Neural cell (in vitro differentiated cells): Measurements from ENCODE around the gene STARD13. TPM values are rescaled to one million over a fixed set of nuclear protein-coding genes. Genes with fewer than 3 reads are reported as not detected.

Experiments
- H2AFZ ChIP-seq: fragments of 200-600, 300-800 bp; sonication (generic), shearing (Covaris generic); 2 replicates; pipeline ENCODE4 v1.6.0; 2014; ENCODE audit warnings: low read depth, mild to moderate bottlenecking, antibody characterized with exemption, low read length, moderate library complexity
- H3F3A ChIP-seq: fragments of 200-600 bp; shearing (Covaris generic); 2 replicates; pipeline ENCODE4 v1.6.1; 2016; ENCODE audit warnings: mild to moderate bottlenecking, moderate library complexity, mixed read lengths, antibody characterized with exemption, low read length; ENCODE audit not compliant: insufficient read depth, poor library complexity, severe bottlenecking
- H3K27ac ChIP-seq: fragments of 200-600, 300-800 bp; sonication (generic), shearing (Covaris generic); 2 replicates; pipeline ENCODE4 v1.5.1; 2014; ENCODE audit warnings: mild to moderate bottlenecking, low read length, moderate library complexity
- H3K27me3 ChIP-seq: fragments of 300-800, 200-600 bp; sonication (generic), shearing (Covaris generic); 2 replicates; pipeline ENCODE4 v1.6.0; 2014; ENCODE audit warnings: mild to moderate bottlenecking, low read depth, low read length, moderate library complexity; ENCODE audit not compliant: insufficient read depth
- H3K36me3 ChIP-seq: fragments of 300-800, 200-600 bp; sonication (generic), shearing (Covaris generic); 2 replicates; pipeline ENCODE4 v1.5.1; 2014; ENCODE audit warnings: mild to moderate bottlenecking, antibody characterized with exemption, low read length, moderate library complexity; ENCODE audit not compliant: insufficient read depth
- H3K4me2 ChIP-seq: fragments of 300-800, 200-600 bp; sonication (generic), shearing (Covaris generic); 2 replicates; pipeline ENCODE4 v1.6.0; 2014; ENCODE audit warnings: mild to moderate bottlenecking, low read length
- H3K4me3 ChIP-seq: fragments of 300-800, 200-600 bp; sonication (generic), shearing (Covaris generic); 2 replicates; pipeline ENCODE4 v1.5.1; 2014; ENCODE audit warnings: mild to moderate bottlenecking, low read length, moderate library complexity
- H3K79me2 ChIP-seq: fragments of 200-600 bp; shearing (Covaris generic); replicated peaks from 2 replicates; pipeline ENCODE4 v1.6.0; 2014; ENCODE audit warnings: mild to moderate bottlenecking, low read length, moderate library complexity; ENCODE audit not compliant: insufficient read depth
- H3K9ac ChIP-seq: fragments of 300-800, 200-600 bp; sonication (generic), shearing (Covaris generic); 2 replicates; pipeline ENCODE4 v1.6.1; 2016; ENCODE audit warnings: mild to moderate bottlenecking, low read length, mixed read lengths
- H3K9me2 ChIP-seq: fragments of 200-600 bp; shearing (Covaris generic); 2 replicates; pipeline ENCODE4 v1.6.1; 2016; ENCODE audit warnings: mild to moderate bottlenecking, low read length, mixed read lengths; ENCODE audit not compliant: insufficient read depth
- H3K9me3 ChIP-seq: fragments of 200-600, 300-800 bp; sonication (generic), shearing (Covaris generic); 2 replicates; pipeline ENCODE4 v1.6.1; 2016; ENCODE audit warnings: mild to moderate bottlenecking, mixed run types, low read length, moderate library complexity, mixed read lengths
- H4K20me1 ChIP-seq: fragments of 200-600 bp; shearing (Covaris generic); 2 replicates; pipeline ENCODE4 v1.6.1; 2016; ENCODE audit warnings: mild to moderate bottlenecking, mixed run types; ENCODE audit not compliant: insufficient read depth
- EP300 ChIP-seq: fragments of 450-650 bp; conservative IDR thresholded peaks from 2 replicates; pipeline ENCODE4 v1.6.1; 2014; ENCODE audit warnings: antibody characterized with exemption, mild to moderate bottlenecking, moderate library complexity; ENCODE audit not compliant: poor library complexity, severe bottlenecking
- EZH2 ChIP-seq: fragments of 200-600, 300-800 bp; shearing (Covaris generic), sonication (generic); IDR thresholded peaks from 2 replicates; pipeline ENCODE4 v1.6.1; 2014; ENCODE audit warnings: antibody characterized with exemption, low read length, borderline replicate concordance, mild to moderate bottlenecking; ENCODE audit not compliant: insufficient read depth, poor library complexity, severe bottlenecking
- MXI1 ChIP-seq: fragments of 450-650 bp; conservative IDR thresholded peaks from 2 replicates; pipeline ENCODE4 v1.6.1; 2014; ENCODE audit warnings: antibody characterized with exemption, mild to moderate bottlenecking; ENCODE audit not compliant: poor library complexity, severe bottlenecking
- POLR2AphosphoS5 ChIP-seq: IDR thresholded peaks from 2 replicates; pipeline ENCODE4 v1.6.1; 2012
- RAD21 ChIP-seq: fragments of 450-650 bp; conservative IDR thresholded peaks from 2 replicates; pipeline ENCODE4 v1.6.1; 2014; ENCODE audit warnings: antibody characterized with exemption, mild to moderate bottlenecking, moderate library complexity
- SMC3 ChIP-seq: fragments of 450-650 bp; conservative IDR thresholded peaks from 2 replicates; pipeline ENCODE4 v1.6.1; 2014; ENCODE audit warnings: antibody characterized with exemption, mild to moderate bottlenecking, moderate library complexity; ENCODE audit not compliant: poor library complexity
- TAF1 ChIP-seq: IDR thresholded peaks from 2 replicates; pipeline ENCODE4 v1.6.1; 2012; ENCODE audit warnings: low read depth
- polyA plus RNA-seq: library from polyadenylated mRNA; depleted of rRNA; stranded (reverse); fragments of >200 nt; gene quantifications from 2 replicates; pipeline ENCODE4 v1.2.3, GENCODE V29; 2014
- TF ChIP-seq, protein P1 (sequence below): fragments of 450-650 bp; IDR thresholded peaks from 2 replicates; pipeline ENCODE4 v1.5.1; 2014; ENCODE audit warnings: antibody characterized with exemption, mild to moderate bottlenecking, moderate library complexity; ENCODE audit not compliant: poor library complexity, severe bottlenecking
- TF ChIP-seq, protein P2 (sequence below): IDR thresholded peaks from 2 replicates; pipeline ENCODE4 v1.6.1; 2012; ENCODE audit warnings: borderline replicate concordance

The STARD13 gene
- polyA plus RNA-seq, 1 donor from 2014 or later, result 0.05 TPM

DNA sequence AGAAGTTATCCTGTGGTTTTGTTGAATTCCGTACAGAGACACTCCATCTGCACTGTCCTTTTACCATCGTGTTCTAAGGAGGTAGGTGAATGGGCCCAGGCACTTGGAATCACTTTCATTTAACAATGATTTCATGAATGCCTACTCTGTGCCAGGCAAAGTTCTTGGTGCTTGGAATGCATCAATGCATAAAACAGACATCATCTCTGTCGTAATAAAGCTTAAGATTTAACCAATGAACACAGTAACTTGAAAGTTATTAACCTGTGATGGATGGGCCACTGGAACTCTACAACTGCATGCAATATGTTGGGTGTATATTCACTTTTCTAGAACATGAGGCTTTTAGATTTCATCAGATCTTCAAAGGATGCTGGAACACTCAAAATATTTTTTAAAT is 14.1 kb upstream of the STARD13 start:
- Histone ChIP-seq H3K9me3 (no peaks in the 10 kb centered on the region), H3K4me3 (no peak overlapping the region), H4K20me1 (no peaks in the 10 kb centered on the region), H3F3A (no peaks in the 10 kb centered on the region), H3K9ac (no peak overlapping the region), H3K27ac (no peak overlapping the region), H3K79me2 (no peaks in the 10 kb centered on the region), H3K9me2 (no peaks in the 10 kb centered on the region), H3K36me3 (no peaks in the 10 kb centered on the region), H3K27me3 (no peaks in the 10 kb centered on the region), H2AFZ (no peak overlapping the region), H3K4me2 (no peak overlapping the region)
- TF ChIP-seq, protein P1, sequence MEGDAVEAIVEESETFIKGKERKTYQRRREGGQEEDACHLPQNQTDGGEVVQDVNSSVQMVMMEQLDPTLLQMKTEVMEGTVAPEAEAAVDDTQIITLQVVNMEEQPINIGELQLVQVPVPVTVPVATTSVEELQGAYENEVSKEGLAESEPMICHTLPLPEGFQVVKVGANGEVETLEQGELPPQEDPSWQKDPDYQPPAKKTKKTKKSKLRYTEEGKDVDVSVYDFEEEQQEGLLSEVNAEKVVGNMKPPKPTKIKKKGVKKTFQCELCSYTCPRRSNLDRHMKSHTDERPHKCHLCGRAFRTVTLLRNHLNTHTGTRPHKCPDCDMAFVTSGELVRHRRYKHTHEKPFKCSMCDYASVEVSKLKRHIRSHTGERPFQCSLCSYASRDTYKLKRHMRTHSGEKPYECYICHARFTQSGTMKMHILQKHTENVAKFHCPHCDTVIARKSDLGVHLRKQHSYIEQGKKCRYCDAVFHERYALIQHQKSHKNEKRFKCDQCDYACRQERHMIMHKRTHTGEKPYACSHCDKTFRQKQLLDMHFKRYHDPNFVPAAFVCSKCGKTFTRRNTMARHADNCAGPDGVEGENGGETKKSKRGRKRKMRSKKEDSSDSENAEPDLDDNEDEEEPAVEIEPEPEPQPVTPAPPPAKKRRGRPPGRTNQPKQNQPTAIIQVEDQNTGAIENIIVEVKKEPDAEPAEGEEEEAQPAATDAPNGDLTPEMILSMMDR, result no peak
- no peak for TF ChIP-seq MXI1
- no peak for TF ChIP-seq EP300
- TF ChIP-seq RAD21, result no peak

DNA sequence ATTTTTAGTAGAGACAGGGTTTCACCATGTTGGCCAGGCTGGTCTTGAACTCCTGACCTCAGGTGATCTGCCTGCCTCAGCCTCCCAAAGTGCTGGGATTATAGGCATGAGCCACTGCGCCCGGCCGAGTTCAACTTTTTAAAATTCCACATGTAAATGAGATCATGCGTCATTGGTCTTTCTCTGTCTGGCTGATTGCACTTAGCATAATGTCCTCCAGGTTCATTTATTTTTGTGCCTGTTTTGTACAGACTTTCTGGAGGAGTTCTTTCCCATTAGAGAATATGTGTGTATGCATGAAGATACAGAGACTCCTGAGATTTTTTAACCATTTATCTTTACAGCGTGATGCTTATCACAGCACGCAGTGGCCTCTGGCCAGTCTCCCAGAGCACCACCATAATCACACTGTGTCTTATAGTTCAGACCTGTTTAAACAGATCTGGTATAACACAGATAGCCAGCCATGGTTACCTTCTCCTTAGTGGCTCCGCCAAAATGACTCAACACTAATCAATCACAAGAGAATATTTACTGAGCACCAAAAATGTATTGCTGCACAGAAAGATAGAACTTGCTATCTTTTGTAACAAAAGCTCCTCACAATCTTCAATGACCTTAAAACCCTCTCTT is 11.4 kb upstream of the STARD13 start:
- H3F3A ChIP-seq, result no peaks in the 10 kb centered on the region
- TF ChIP-seq RAD21 (no peak), EZH2 (no peak), EP300 (no peak), TAF1 (no peak), MXI1 (no peak), SMC3 (no peak), POLR2AphosphoS5 (no peak)
- TF ChIP-seq, protein P2, sequence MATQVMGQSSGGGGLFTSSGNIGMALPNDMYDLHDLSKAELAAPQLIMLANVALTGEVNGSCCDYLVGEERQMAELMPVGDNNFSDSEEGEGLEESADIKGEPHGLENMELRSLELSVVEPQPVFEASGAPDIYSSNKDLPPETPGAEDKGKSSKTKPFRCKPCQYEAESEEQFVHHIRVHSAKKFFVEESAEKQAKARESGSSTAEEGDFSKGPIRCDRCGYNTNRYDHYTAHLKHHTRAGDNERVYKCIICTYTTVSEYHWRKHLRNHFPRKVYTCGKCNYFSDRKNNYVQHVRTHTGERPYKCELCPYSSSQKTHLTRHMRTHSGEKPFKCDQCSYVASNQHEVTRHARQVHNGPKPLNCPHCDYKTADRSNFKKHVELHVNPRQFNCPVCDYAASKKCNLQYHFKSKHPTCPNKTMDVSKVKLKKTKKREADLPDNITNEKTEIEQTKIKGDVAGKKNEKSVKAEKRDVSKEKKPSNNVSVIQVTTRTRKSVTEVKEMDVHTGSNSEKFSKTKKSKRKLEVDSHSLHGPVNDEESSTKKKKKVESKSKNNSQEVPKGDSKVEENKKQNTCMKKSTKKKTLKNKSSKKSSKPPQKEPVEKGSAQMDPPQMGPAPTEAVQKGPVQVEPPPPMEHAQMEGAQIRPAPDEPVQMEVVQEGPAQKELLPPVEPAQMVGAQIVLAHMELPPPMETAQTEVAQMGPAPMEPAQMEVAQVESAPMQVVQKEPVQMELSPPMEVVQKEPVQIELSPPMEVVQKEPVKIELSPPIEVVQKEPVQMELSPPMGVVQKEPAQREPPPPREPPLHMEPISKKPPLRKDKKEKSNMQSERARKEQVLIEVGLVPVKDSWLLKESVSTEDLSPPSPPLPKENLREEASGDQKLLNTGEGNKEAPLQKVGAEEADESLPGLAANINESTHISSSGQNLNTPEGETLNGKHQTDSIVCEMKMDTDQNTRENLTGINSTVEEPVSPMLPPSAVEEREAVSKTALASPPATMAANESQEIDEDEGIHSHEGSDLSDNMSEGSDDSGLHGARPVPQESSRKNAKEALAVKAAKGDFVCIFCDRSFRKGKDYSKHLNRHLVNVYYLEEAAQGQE, result no peak
- TF ChIP-seq, protein P1, result no peak
- H4K20me1 ChIP-seq, result no peaks in the 10 kb centered on the region
- no peaks in the 10 kb centered on the region for H3K9me2 ChIP-seq
- no peak overlapping the region for H3K4me3 ChIP-seq
- no peaks in the 10 kb centered on the region for H3K36me3 ChIP-seq
- H3K27me3 ChIP-seq, result no peaks in the 10 kb centered on the region
- H3K9ac ChIP-seq, result no peak overlapping the region
- no peak overlapping the region for H2AFZ ChIP-seq
- no peak overlapping the region for H3K4me2 ChIP-seq
- H3K79me2 ChIP-seq, result no peaks in the 10 kb centered on the region
- no peaks in the 10 kb centered on the region for H3K9me3 ChIP-seq
- H3K27ac ChIP-seq, result no peak overlapping the region
